ENCODE results near the gene ALG2. TPM values are rescaled to one million over a fixed set of nuclear protein-coding genes. Genes with fewer than 3 reads are reported as not detected.

ALG2 gene
- total RNA-seq, 1 experiment from 2014 or later: 30.1 TPM

DNA sequence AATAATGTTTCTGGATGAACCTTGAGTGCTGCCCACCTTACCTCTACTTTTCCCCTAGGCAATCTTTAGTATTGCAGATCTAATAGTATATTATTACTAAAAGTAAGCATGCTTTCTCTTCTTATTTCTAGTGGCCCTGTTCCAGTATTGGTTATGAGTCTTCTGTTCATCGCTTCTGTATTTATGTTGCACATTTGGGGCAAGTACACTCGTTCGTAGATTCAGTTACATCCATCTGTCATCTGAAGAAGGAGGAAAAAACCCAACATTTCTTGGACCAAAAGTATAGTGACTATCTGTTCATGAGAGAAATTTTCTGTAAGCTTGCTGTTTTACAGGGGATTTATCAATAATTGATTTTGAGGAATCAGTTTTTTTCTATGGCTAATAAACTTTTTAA, 8.5 kb upstream of the ALG2 start:
- intact Hi-C loops (cut with micrococcal nuclease; ENCODE audit: unreplicated experiment): no loop called here
- ChIA-PET POLR2A (ENCODE audit: low non-redundant PET) (no interaction called here), CTCF (no interaction called here)
- no TSS peak for BruUV-seq (replicated peaks)
- Histone ChIP-seq H3K9me3 (ENCODE audit: low read depth, low read length, poor library complexity, severe bottlenecking) (no peaks in the 10 kb centered on the region), H3K36me3 (ENCODE audit: insufficient read depth, low read length, poor library complexity, severe bottlenecking) (peaks cover 37% of the 10 kb centered on the region), H3K27ac (ENCODE audit: low read depth, low read length, poor library complexity, severe bottlenecking) (no peak overlapping the region), H3K4me3 (ENCODE audit: low read depth, low read length, poor library complexity, severe bottlenecking) (no peak overlapping the region), H3K4me1 (ENCODE audit: insufficient read depth, low read length, poor library complexity, severe bottlenecking) (no peaks in the 10 kb centered on the region), H3K27me3 (replicated peaks; ENCODE audit: insufficient read depth, low read depth, low read length, poor library complexity) (no peaks in the 10 kb centered on the region)
- no peak for DNase-seq (ENCODE audit: low spot score)
- TF ChIP-seq CTCF (conservative IDR thresholded peaks at IDR 0.05; ENCODE audit: low read depth, low read length): no peak
- TF ChIP-seq EZH2 (IDR thresholded peaks at IDR 0.05; ENCODE audit: borderline replicate concordance, low read depth, low read length, poor library complexity, severe bottlenecking): no peak

DNA sequence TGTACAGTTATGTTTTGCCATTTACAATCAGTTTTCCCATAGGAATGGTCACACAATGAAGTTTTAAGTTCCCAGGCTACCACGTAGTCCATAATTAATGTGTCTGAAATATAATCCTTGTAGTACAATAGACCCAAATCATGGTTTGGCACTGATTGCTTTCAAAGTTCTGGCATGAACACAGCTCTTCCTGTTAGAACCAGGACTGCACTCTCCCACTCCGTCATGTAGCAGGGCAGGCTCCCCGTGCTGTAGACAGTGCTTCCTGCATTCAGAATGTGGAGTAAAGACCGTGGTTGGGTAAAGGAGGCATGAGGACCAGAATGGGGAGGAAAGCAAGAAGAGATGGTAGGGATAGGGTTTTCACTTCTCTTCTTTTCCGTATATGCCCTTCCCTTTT, 4.3 kb upstream of the ALG2 start:
- H3K4me3 ChIP-seq (ENCODE audit: low read depth, low read length, poor library complexity, severe bottlenecking): no peak overlapping the region
- no TSS peak for BruUV-seq (replicated peaks)
- H3K36me3 ChIP-seq (ENCODE audit: insufficient read depth, low read length, poor library complexity, severe bottlenecking): peaks cover 39% of the 10 kb centered on the region
- intact Hi-C loops (cut with micrococcal nuclease; ENCODE audit: unreplicated experiment): loop anchor here (10.0 kb wide), 1 partner anchor 61 kb away; no protein-coding TSS in a partner anchor
- peaks cover 9% of the 10 kb centered on the region for H3K4me1 ChIP-seq (ENCODE audit: insufficient read depth, low read length, poor library complexity, severe bottlenecking)
- DNase-seq (ENCODE audit: low spot score): no peak
- no peak overlapping the region for H3K27ac ChIP-seq (ENCODE audit: low read depth, low read length, poor library complexity, severe bottlenecking)
- POLR2A ChIA-PET (ENCODE audit: low non-redundant PET): no interaction called here
- H3K9me3 ChIP-seq (ENCODE audit: low read depth, low read length, poor library complexity, severe bottlenecking): no peaks in the 10 kb centered on the region
- no peak for TF ChIP-seq EZH2 (IDR thresholded peaks at IDR 0.05; ENCODE audit: borderline replicate concordance, low read depth, low read length, poor library complexity, severe bottlenecking)
- no peak for TF ChIP-seq CTCF (conservative IDR thresholded peaks at IDR 0.05; ENCODE audit: low read depth, low read length)
- CTCF ChIA-PET: no interaction called here
- H3K27me3 ChIP-seq (replicated peaks; ENCODE audit: insufficient read depth, low read depth, low read length, poor library complexity): no peaks in the 10 kb centered on the region

- Histone ChIP-seq H3K4me3 (ENCODE audit: low read depth, low read length, poor library complexity, severe bottlenecking) (no peak overlapping the region), H3K9me3 (ENCODE audit: low read depth, low read length, poor library complexity, severe bottlenecking) (no peaks in the 10 kb centered on the region), H3K4me1 (ENCODE audit: insufficient read depth, low read length, poor library complexity, severe bottlenecking) (peaks cover 23% of the 10 kb centered on the region), H3K36me3 (ENCODE audit: insufficient read depth, low read length, poor library complexity, severe bottlenecking) (peaks cover 30% of the 10 kb centered on the region), H3K27me3 (replicated peaks; ENCODE audit: insufficient read depth, low read depth, low read length, poor library complexity) (no peaks in the 10 kb centered on the region), H3K27ac (ENCODE audit: low read depth, low read length, poor library complexity, severe bottlenecking) (no peak overlapping the region)
- no TSS peak for BruUV-seq (replicated peaks)
- ChIA-PET POLR2A (ENCODE audit: low non-redundant PET) (no interaction called here), CTCF (no interaction called here)
- no peak for TF ChIP-seq CTCF (conservative IDR thresholded peaks at IDR 0.05; ENCODE audit: low read depth, low read length)
- TF ChIP-seq EZH2 (IDR thresholded peaks at IDR 0.05; ENCODE audit: borderline replicate concordance, low read depth, low read length, poor library complexity, severe bottlenecking): no peak
- DNase-seq (ENCODE audit: low spot score): no peak
- intact Hi-C loops (cut with micrococcal nuclease; ENCODE audit: unreplicated experiment): loop anchor here (5.0 to 10.0 kb wide), 2 partner anchors 60 to 598 kb away; partner anchors contain the start of gene NR4A3
These were observed 2.7 kb upstream of the ALG2 start for GRCh38 chr9:99224445-99224844.
